Right atrium auricular region (tissue), 2 donors: Measurements from ENCODE around the gene LCE5A. TPM values are rescaled to one million over a fixed set of nuclear protein-coding genes. Genes with fewer than 3 reads are reported as not detected.

Experiments used
- DNase-seq: peaks from one replicate; pipeline ENCODE4 v3.0.0-alpha.2; 2019; ENCODE audit warnings: low spot score
- H3K27ac ChIP-seq, 2 donors: fragments of 200-600 bp; sonication (generic); 1 replicate in 1 of 2; 2 replicates in 1 of 2; pipeline ENCODE4 v1.5.1; 2016 to 2019
- H3K27me3 ChIP-seq, 2 donors: fragments of 200-600 bp; sonication (generic); one replicate each; pipeline versions ENCODE4 v1.5.1 to v1.6.0; 2017 to 2019
- H3K36me3 ChIP-seq: fragments of 200-600 bp; sonication (generic); one replicate; pipeline ENCODE4 v1.5.1; 2016
- H3K4me1 ChIP-seq, 2 donors: fragments of 200-600 bp; sonication (generic); one replicate each; pipeline versions ENCODE4 v1.5.1 to v1.6.0; 2017 to 2019
- H3K4me3 ChIP-seq, 2 donors: fragments of 200-600 bp; sonication (generic); 1 replicate in 1 of 2; 2 replicates in 1 of 2; pipeline ENCODE4 v1.5.1; 2017 to 2019; ENCODE audit warnings: mild to moderate bottlenecking in 1 of 2, moderate library complexity in 1 of 2
- H3K9me3 ChIP-seq, 2 donors: fragments of 200-600 bp; sonication (generic); one replicate each; pipeline ENCODE4 v1.5.1; 2019
- total RNA-seq, 2 donors: library from RNA; depleted of rRNA; stranded (reverse); fragments of >200 nt; gene quantifications; one replicate each; pipeline ENCODE4 v1.1.0, GENCODE V29; 2016
- TF ChIP-seq, protein P1 (sequence below), 2 donors: fragments of 200-600 bp; sonication (generic); IDR thresholded peaks; one replicate each; pipeline ENCODE4 v1.5.1; 2019; ENCODE audit warnings: antibody characterized with exemption in 2 of 2

Gene LCE5A
- total RNA-seq, 2 donors from 2014 or later = not detected

DNA sequence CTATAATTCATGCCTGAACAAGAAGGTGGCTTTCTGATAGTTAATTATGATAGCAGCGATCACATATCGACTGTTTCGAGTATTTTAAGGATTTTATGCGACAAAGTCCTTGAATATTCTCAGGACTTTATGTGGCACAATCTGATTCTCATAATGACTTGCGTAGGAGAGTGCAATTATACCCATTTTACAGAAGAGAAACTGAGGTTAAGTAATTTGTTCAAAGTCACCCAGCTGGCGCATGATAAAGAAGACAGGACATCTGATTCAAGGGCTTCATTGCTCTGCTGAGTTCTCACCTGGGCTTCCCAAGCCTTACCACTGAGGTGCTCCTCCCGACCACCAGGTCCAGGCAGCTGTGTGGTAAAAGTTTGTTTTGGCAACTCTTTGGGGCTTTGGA is 5.5 kb downstream of the LCE5A start:
- Histone ChIP-seq H3K36me3 (no peaks in the 10 kb centered on the region), H3K4me3 (no peak overlapping the region), H3K4me1 (peaks cover 0 to 12% of the 10 kb centered on the region in 2 donors), H3K27ac (no peak overlapping the region), H3K27me3 (peaks cover 0 to 5% of the 10 kb centered on the region in 2 donors), H3K9me3 (no peaks in the 10 kb centered on the region)
- TF ChIP-seq, protein P1, sequence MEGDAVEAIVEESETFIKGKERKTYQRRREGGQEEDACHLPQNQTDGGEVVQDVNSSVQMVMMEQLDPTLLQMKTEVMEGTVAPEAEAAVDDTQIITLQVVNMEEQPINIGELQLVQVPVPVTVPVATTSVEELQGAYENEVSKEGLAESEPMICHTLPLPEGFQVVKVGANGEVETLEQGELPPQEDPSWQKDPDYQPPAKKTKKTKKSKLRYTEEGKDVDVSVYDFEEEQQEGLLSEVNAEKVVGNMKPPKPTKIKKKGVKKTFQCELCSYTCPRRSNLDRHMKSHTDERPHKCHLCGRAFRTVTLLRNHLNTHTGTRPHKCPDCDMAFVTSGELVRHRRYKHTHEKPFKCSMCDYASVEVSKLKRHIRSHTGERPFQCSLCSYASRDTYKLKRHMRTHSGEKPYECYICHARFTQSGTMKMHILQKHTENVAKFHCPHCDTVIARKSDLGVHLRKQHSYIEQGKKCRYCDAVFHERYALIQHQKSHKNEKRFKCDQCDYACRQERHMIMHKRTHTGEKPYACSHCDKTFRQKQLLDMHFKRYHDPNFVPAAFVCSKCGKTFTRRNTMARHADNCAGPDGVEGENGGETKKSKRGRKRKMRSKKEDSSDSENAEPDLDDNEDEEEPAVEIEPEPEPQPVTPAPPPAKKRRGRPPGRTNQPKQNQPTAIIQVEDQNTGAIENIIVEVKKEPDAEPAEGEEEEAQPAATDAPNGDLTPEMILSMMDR (IDR thresholded peaks at IDR 0.05) = no peak
- no peak for DNase-seq

DNA sequence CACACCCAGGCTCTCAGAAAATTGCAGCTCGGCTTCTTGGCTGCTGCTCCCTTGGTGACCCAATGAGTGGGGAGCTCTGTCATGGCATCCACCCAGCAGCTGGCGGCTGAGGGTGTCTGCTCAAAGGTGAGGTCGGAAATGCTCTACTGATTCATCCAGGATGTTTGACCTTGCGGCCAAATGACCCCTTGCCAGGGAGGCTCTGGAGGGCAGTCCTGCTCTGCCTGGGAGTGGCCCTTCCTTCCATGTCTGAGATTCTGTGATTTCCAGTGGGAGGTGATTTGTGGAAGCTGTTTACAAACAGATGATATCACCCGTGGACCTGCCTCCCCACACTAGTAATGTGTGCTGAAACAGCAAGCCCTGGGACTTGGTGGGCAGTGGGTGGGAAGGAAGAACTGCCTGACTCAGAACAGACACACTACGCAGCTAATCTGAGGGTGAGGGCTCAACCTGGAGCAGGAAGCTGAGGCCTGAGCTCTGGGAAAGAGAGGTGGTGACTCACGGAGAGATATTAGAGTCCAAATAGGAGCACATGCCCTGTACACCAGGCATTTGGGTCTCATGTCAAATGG is 6.7 kb downstream of the LCE5A start:
- Histone ChIP-seq H3K4me3 (no peak overlapping the region), H3K27me3 (peaks cover 0 to 5% of the 10 kb centered on the region in 2 donors), H3K9me3 (no peaks in the 10 kb centered on the region), H3K36me3 (no peaks in the 10 kb centered on the region), H3K27ac (no peak overlapping the region), H3K4me1 (peaks cover 0 to 12% of the 10 kb centered on the region in 2 donors)
- TF ChIP-seq, protein P1 (IDR thresholded peaks at IDR 0.05) = no peak
- DNase-seq = no peak

DNA sequence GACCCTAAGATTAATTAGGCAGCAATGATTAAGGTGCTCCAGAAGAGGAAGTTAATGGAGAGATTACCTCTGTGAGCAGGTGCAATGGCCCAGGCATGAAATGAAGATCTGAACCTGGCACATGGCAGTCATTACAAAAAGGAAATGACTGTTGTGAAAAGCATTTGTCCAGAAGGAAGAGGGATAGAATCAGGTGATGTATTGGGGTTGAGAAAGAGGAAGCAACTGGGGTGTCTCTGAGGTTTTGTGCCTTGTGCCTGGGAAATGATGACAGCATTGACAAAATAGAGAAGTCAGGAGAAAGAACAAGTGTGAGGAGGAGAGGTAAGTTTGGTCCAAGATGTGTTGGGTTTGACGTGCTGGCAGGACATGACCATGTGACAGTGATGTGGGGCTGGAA is 9.2 kb downstream of the LCE5A start:
- no peaks in the 10 kb centered on the region for H3K36me3 ChIP-seq
- H3K9me3 ChIP-seq = peaks cover 0 to 10% of the 10 kb centered on the region in 2 donors
- peaks cover 0 to under 1% of the 10 kb centered on the region in 2 donors for H3K27me3 ChIP-seq
- TF ChIP-seq, protein P1 (IDR thresholded peaks at IDR 0.05) = no peak
- H3K27ac ChIP-seq = no peak overlapping the region
- H3K4me3 ChIP-seq = no peak overlapping the region
- DNase-seq = no peak
- H3K4me1 ChIP-seq = peaks cover 0 to 11% of the 10 kb centered on the region in 2 donors

DNA sequence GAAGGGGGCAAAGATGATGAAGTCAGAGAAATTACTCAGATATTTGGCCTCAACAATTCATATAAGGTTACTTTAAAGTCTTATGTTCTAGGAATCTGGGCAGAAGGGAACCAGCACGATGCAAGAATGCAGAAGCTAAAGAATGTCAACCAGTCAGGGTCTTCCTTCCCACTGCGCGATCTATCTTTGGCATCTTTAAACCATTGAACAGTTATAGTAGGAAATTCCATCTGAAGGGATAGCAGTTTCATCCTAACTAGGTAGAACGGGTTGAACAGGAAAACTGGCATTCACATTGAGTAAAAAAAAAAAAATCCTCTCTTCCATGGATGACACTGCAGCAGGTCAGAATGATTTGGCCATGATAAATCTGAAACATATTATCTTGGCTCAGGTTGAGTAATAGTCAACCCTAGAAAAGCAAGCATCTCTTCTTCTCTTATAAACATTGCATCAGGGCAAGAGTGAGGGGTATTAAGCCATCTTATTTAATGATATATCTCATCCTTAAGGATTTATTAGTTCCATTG is 10.0 kb downstream of the LCE5A start:
- no peak overlapping the region for H3K27ac ChIP-seq
- no peaks in the 10 kb centered on the region for H3K36me3 ChIP-seq
- H3K4me1 ChIP-seq = peaks cover 0 to 3% of the 10 kb centered on the region in 2 donors
- TF ChIP-seq, protein P1 (IDR thresholded peaks at IDR 0.05) = no peak
- H3K9me3 ChIP-seq = peaks cover 0 to 10% of the 10 kb centered on the region in 2 donors
- H3K4me3 ChIP-seq = no peak overlapping the region
- no peak for DNase-seq
- H3K27me3 ChIP-seq = no peaks in the 10 kb centered on the region

DNA sequence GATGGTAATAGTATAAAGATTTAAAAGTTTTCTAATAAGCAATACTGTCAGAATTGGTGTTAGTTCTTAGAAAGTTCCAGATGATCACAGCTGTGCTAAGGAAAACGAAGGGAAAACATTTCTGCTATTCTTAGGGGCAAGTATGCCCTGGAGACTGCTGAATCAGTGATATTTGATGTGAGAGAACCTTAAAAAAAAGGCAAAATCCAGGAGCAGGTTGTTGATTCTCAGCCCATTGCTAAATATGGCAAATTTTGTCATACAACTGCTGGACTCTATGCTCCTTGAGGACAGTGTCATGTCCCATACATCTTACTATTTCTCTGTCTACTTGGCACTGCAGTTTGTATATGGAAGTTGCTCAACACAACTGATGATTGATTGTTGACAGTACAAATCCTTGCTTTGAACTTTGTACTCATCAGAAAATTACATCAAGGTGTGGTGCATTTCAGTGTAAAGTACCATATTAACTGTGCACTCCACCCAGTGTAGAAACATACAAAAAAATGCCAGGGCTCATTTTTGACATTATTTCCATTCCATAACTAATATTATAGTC is 14.6 kb downstream of the LCE5A start:
- TF ChIP-seq, protein P1 (IDR thresholded peaks at IDR 0.05) = no peak
- H3K27me3 ChIP-seq = no peaks in the 10 kb centered on the region

More for the DNA sequence above, 14.6 kb downstream of the LCE5A start:
- DNase-seq = no peak
- Histone ChIP-seq H3K36me3 (no peaks in the 10 kb centered on the region), H3K4me3 (no peak overlapping the region), H3K4me1 (no peaks in the 10 kb centered on the region), H3K9me3 (peaks cover 0 to 13% of the 10 kb centered on the region in 2 donors), H3K27ac (no peak overlapping the region)
